Upper lobe of left lung (tissue), 6 donors: ENCODE results near the gene ARID5B. TPM values are rescaled to one million over a fixed set of nuclear protein-coding genes. Genes with fewer than 3 reads are reported as not detected.
A peak's percentile ranks its signal among the peaks of the same experiment; 100 is the strongest.

Source experiments
- ATAC-seq, 2 donors: fragments of 200-7000 bp; cut with Tn5 transposase; one replicate each; pipeline ENCODE4 v1.9.1; 2022; ENCODE audit warnings: mild to moderate bottlenecking in 2 of 2, moderate library complexity in 2 of 2; ENCODE audit not compliant: low FRiP score in 2 of 2
- DNase-seq, 2 donors: peaks; one replicate each; pipeline ENCODE4 v3.0.0-alpha.2; 2019 to 2020
- H3K27ac ChIP-seq, 4 donors: fragments of 200-600 bp; sonication (generic); one replicate each; pipeline ENCODE4 v1.5.1; 2016 to 2019
- H3K27me3 ChIP-seq, 4 donors: fragments of 200-600 bp; sonication (generic); one replicate each; pipeline ENCODE4 v1.5.1; 2017 to 2019
- H3K36me3 ChIP-seq, 4 donors: fragments of 200-600 bp; sonication (generic); one replicate each; pipeline ENCODE4 v1.5.1; 2016 to 2019
- H3K4me1 ChIP-seq, 4 donors: fragments of 200-600 bp; sonication (generic); one replicate each; pipeline ENCODE4 v1.5.1; 2018 to 2019
- H3K4me3 ChIP-seq, 4 donors: fragments of 200-600 bp; sonication (generic); one replicate each; pipeline ENCODE4 v1.5.1; 2017 to 2019; ENCODE audit warnings: mild to moderate bottlenecking in 2 of 4, moderate library complexity in 1 of 4
- H3K9me3 ChIP-seq, 4 donors: fragments of 200-600 bp; sonication (generic); one replicate each; pipeline ENCODE4 v1.5.1; 2018 to 2019
- EP300 ChIP-seq, 4 donors: sonication (generic); formaldehyde crosslinking; IDR thresholded peaks; one replicate each; pipeline ENCODE4 v1.5.1; 2017; ENCODE audit warnings: antibody characterized with exemption in 4 of 4, control low read depth in 2 of 4
- POLR2A ChIP-seq, 4 donors: fragments of 450-650 bp; IDR thresholded peaks; one replicate each; pipeline ENCODE4 v1.5.1; 2016 to 2017; ENCODE audit warnings: antibody characterized with exemption in 4 of 4, mild to moderate bottlenecking in 2 of 4
- POLR2AphosphoS5 ChIP-seq, 2 donors: sonication (generic); formaldehyde crosslinking; IDR thresholded peaks; one replicate each; pipeline ENCODE4 v1.5.1; 2017; ENCODE audit warnings: antibody characterized with exemption in 2 of 2
- WGBS, 2 donors: methylation state at CpG; one replicate each; pipeline ENCODE4 v1.1.5; 2017 to 2018; 5-methylcytosine and 5-hydroxymethylcytosine counted together
- total RNA-seq, 6 donors: library from RNA; depleted of rRNA in 4 of 6; stranded (reverse); fragments of >200 nt in 4 of 6; gene quantifications; one replicate each; pipeline versions ENCODE4 v1.1.0 to v1.2.1, GENCODE V29; 2016 to 2021
- TF ChIP-seq, protein P1 (sequence below), 6 experiments: fragments of 450-650 bp in 4 of 6; fragments of 200-600 bp in 2 of 6; sonication (generic) in 2 of 6; IDR thresholded peaks; one replicate each; pipeline ENCODE4 v1.5.1; 2016 to 2019; ENCODE audit warnings: antibody characterized with exemption in 6 of 6
- donor health status: DM: no; HTN: no; CAD: no; lungs with moderate emphysema.
- donor health status: DM: no; HTN: yes; CAD: no; lungs with severe emphysema.

ARID5B gene
- total RNA-seq, 6 donors from 2014 or later: 20.2 to 51.3 (median 28.4) TPM

- Histone ChIP-seq H3K36me3 (no peaks in the 10 kb centered on the region), H3K4me3 (no peak overlapping the region), H3K9me3 (no peaks in the 10 kb centered on the region), H3K27me3 (no peaks in the 10 kb centered on the region), H3K27ac (peak overlapping the region in 2 of 4 donors; percentile 33 to 54), H3K4me1 (peaks cover 0 to 18% (median 14%) of the 10 kb centered on the region in 4 donors)
- ATAC-seq (no peak), DNase-seq (no peak)
- WGBS, 2 donors: 75 to 77% methylated on average over 6 of the region's 6 CpGs
- TF ChIP-seq POLR2A (IDR thresholded peaks at IDR 0.05) (no peak), POLR2AphosphoS5 (IDR thresholded peaks at IDR 0.05) (no peak), EP300 (IDR thresholded peaks at IDR 0.05) (no peak)
- TF ChIP-seq, protein P1, sequence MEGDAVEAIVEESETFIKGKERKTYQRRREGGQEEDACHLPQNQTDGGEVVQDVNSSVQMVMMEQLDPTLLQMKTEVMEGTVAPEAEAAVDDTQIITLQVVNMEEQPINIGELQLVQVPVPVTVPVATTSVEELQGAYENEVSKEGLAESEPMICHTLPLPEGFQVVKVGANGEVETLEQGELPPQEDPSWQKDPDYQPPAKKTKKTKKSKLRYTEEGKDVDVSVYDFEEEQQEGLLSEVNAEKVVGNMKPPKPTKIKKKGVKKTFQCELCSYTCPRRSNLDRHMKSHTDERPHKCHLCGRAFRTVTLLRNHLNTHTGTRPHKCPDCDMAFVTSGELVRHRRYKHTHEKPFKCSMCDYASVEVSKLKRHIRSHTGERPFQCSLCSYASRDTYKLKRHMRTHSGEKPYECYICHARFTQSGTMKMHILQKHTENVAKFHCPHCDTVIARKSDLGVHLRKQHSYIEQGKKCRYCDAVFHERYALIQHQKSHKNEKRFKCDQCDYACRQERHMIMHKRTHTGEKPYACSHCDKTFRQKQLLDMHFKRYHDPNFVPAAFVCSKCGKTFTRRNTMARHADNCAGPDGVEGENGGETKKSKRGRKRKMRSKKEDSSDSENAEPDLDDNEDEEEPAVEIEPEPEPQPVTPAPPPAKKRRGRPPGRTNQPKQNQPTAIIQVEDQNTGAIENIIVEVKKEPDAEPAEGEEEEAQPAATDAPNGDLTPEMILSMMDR (IDR thresholded peaks at IDR 0.05): no peak
Observed at GRCh38 chr10:61970182-61971002, 68.9 kb downstream of the ARID5B start.

GRCh38 chr10:61971003-61971325, 69.5 kb downstream of the ARID5B start:
- H3K36me3 ChIP-seq: no peaks in the 10 kb centered on the region
- no peak overlapping the region for H3K4me3 ChIP-seq
- TF ChIP-seq, protein P1 (IDR thresholded peaks at IDR 0.05): no peak
- no peak for TF ChIP-seq EP300 (IDR thresholded peaks at IDR 0.05)
- H3K9me3 ChIP-seq: no peaks in the 10 kb centered on the region
- no peaks in the 10 kb centered on the region for H3K27me3 ChIP-seq
- ATAC-seq: no peak
- H3K4me1 ChIP-seq: peaks cover 0 to 18% (median 14%) of the 10 kb centered on the region in 4 donors
- DNase-seq: no peak
- peak overlapping the region in 1 of 4 donors; percentile 54 for H3K27ac ChIP-seq

DNA sequence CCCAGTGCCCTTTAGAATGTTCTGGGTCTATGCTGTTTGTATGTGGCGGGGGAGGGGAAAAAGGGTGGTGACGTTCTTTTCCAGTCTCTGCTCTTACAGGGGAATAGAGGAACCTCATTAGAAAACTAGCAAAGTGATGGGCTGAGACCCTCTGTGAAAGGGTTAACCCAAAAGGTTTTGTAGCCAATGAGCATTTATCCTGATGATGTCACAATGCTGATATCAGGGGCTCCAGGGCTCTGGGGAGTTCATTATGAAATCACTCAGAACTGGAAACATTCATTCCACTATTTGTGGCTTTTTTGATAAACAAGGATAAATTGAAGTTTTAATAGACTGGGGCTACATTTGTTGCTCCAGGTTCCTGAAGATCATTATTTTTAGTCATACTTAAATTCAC, 71.7 kb downstream of the ARID5B start:
- TF ChIP-seq POLR2A (IDR thresholded peaks at IDR 0.05) (no peak), POLR2AphosphoS5 (IDR thresholded peaks at IDR 0.05) (no peak), EP300 (IDR thresholded peaks at IDR 0.05) (no peak)
- TF ChIP-seq, protein P1 (IDR thresholded peaks at IDR 0.05): no peak
- peaks cover 0 to 18% (median 14%) of the 10 kb centered on the region in 4 donors for H3K4me1 ChIP-seq
- no peaks in the 10 kb centered on the region for H3K27me3 ChIP-seq
- no peak overlapping the region for H3K4me3 ChIP-seq
- no peak for DNase-seq
- no peaks in the 10 kb centered on the region for H3K9me3 ChIP-seq
- ATAC-seq: no peak
- WGBS, 2 donors: 64 to 90% methylated on average over 2 of the region's 2 CpGs
- no peak overlapping the region for H3K27ac ChIP-seq
- H3K36me3 ChIP-seq: no peaks in the 10 kb centered on the region

- H3K27me3 ChIP-seq: no peaks in the 10 kb centered on the region
- H3K4me1 ChIP-seq: peaks cover 0 to 18% (median 14%) of the 10 kb centered on the region in 4 donors
- 77 to 87% methylated on average over 5 of the region's 5 CpGs for WGBS, 2 donors
- TF ChIP-seq POLR2A (IDR thresholded peaks at IDR 0.05): no peak
- TF ChIP-seq, protein P1 (IDR thresholded peaks at IDR 0.05): no peak
- no peak for TF ChIP-seq POLR2AphosphoS5 (IDR thresholded peaks at IDR 0.05)
- TF ChIP-seq EP300 (IDR thresholded peaks at IDR 0.05): no peak
- H3K9me3 ChIP-seq: no peaks in the 10 kb centered on the region
- DNase-seq (no peak), ATAC-seq (no peak)
- no peak overlapping the region for H3K27ac ChIP-seq
- H3K36me3 ChIP-seq: no peaks in the 10 kb centered on the region
- no peak overlapping the region for H3K4me3 ChIP-seq
Observed at GRCh38 chr10:61973906-61974305, 72.4 kb downstream of the ARID5B start.
